HG03457 (cell line): ENCODE measurements around the gene NTRK3.

Experiments
- ATAC-seq: cut with Tn5 transposase; IDR thresholded peaks from one replicate; pipeline ENCODE4 v1.9.1; 2021; ENCODE audit warnings: moderate number of reproducible peaks; ENCODE audit not compliant: unreplicated experiment

The NTRK3 gene

GRCh38 chr15:88006146-88006545 lies 250.4 kb downstream of the NTRK3 start:
- no peak for ATAC-seq

- no peak for ATAC-seq
Observed at GRCh38 chr15:88004399-88004798, 252.1 kb downstream of the NTRK3 start.

- no peak for ATAC-seq
Observed at GRCh38 chr15:88003541-88004327, 252.8 kb downstream of the NTRK3 start.

- ATAC-seq = no peak
Observed at GRCh38 chr15:88002706-88003105, 253.8 kb downstream of the NTRK3 start.

GRCh38 chr15:87998630-87999029 lies 257.9 kb downstream of the NTRK3 start:
- ATAC-seq = no peak

GRCh38 chr15:87986776-87987175 lies 269.8 kb downstream of the NTRK3 start:
- no peak for ATAC-seq

- no peak for ATAC-seq
Observed at GRCh38 chr15:87985451-87985850, 271.1 kb downstream of the NTRK3 start.

GRCh38 chr15:87981969-87982368 lies 274.6 kb downstream of the NTRK3 start:
- ATAC-seq = no peak

- no peak for ATAC-seq
Observed at GRCh38 chr15:87977907-87978306, 278.6 kb downstream of the NTRK3 start.

GRCh38 chr15:87976552-87976951 lies 280.0 kb downstream of the NTRK3 start:
- no peak for ATAC-seq

- ATAC-seq = no peak
Observed at GRCh38 chr15:87973501-87974215, 282.9 kb downstream of the NTRK3 start.

- no peak for ATAC-seq
Observed at GRCh38 chr15:87971076-87971475, 285.5 kb downstream of the NTRK3 start.

- ATAC-seq = no peak
Observed at GRCh38 chr15:87967951-87968350, 288.6 kb downstream of the NTRK3 start.

GRCh38 chr15:87965304-87965703 lies 291.2 kb downstream of the NTRK3 start:
- no peak for ATAC-seq

GRCh38 chr15:87962428-87962827 lies 294.1 kb downstream of the NTRK3 start:
- ATAC-seq = no peak

- no peak for ATAC-seq
Observed at GRCh38 chr15:87961851-87962420, 294.6 kb downstream of the NTRK3 start.

GRCh38 chr15:87959662-87960061 lies 296.9 kb downstream of the NTRK3 start:
- no peak for ATAC-seq

GRCh38 chr15:87959080-87959479 lies 297.5 kb downstream of the NTRK3 start:
- no peak for ATAC-seq

- ATAC-seq = no peak
Observed at GRCh38 chr15:87955284-87955909, 301.1 kb downstream of the NTRK3 start.

- no peak for ATAC-seq
Observed at GRCh38 chr15:87954793-87955192, 301.7 kb downstream of the NTRK3 start.

GRCh38 chr15:87952736-87953287 lies 303.7 kb downstream of the NTRK3 start:
- no peak for ATAC-seq
